NCI-H1694 treated with DMSO at 0.1 percent for 48 hours (cell line): ENCODE results near the gene ZNF189.
"Not testable (repeated sequence)": the region's sequence is repeated elsewhere in the genome, so short reads cannot be mapped to it uniquely, and the experiment has no call there.

Experiments used
- DNase-seq: peaks from one replicate; lab custom pipeline; 2025; lab: John Stamatoyannopoulos, UW

The ZNF189 gene

GRCh38 chr9:101380295-101380694, 18.4 kb upstream of the ZNF189 start:
- DNase-seq: no peak

- no peak for DNase-seq
These were observed 17.5 kb upstream of the ZNF189 start for GRCh38 chr9:101381118-101381517.

GRCh38 chr9:101381833-101382342, 16.8 kb upstream of the ZNF189 start:
- no peak for DNase-seq

GRCh38 chr9:101383361-101383760, 15.3 kb upstream of the ZNF189 start:
- no peak for DNase-seq

- not testable (repeated sequence) for DNase-seq
These were observed 13.6 kb upstream of the ZNF189 start, which contains the start of gene BAAT for GRCh38 chr9:101384873-101385536. TSS of gene BAAT (minus strand) at chr9:101385006. CDS start at chr9:101371404, 13,602 bp downstream.

DNA sequence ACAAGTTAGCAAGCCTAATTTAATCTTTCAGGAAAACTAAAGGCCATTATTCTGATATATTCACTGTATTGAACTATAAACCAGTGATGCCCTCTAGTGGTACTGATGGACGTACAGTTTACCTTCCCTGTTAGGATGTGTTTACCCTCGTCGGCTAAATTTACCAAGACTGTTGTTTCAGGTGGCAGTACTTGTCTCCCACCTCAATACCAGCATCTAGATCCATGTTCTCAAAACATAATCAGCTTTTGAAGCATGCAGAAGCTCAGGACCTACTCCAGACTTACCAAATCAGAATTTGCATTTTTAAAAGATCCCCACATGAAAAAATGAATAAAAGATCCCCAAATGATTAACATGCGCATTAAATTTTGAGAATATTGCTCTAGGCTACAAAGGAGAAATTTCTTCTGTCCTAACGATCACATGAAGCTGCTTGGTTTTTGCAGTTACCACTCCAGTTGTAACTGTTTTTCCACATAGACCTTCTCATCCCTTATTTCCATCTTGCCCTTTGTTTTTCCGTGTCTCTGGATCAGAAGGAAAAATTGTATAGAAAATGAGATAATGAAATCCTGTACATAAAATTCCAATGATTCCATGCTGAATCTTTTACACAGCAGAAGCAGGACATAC, 10.7 kb upstream of the ZNF189 start:
- DNase-seq: peak; percentile 62

DNA sequence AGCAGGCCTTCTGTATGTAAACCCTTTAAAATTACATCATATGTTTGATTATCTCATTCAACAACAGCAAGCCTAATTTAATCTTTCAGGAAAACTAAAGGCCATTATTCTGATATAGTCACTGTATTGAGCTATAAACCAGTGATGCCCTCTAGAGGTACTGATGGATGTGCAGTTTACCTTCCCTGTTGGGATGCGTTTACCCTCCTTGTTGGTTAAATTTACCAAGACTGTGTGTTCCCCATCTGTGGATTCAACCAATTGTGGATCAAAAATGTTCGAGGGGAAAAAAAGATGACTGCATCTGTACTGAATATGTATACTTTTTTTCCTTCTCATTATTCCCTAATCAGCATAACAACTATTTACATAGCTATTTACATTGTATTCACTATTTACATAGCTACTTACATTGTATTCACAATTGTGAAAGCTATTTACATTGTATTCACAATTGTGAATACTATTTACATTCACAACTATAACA, 10.1 kb upstream of the ZNF189 start:
- DNase-seq: peak; percentile 20

- no peak for DNase-seq
These were observed 5.5 kb upstream of the ZNF189 start for GRCh38 chr9:101393135-101393534.

DNA sequence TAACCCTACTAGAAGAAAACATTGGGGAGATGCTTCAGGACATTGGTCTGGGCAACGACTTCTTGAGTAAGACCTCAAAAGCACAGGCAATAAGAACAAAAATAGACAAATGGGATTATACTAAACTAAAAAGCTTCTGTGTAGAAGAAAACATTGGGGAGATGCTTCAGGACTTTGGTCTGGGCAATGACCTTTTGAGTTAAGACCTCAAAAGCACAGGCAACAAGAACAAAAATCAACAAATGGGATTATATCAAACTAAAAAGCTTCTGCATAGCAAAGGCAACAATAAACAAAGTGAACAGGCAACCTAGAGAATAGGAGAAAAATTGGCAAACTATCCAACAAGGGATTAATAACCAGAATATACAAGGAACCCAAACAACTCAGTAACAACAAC, 4.0 kb upstream of the ZNF189 start:
- DNase-seq: no peak

DNA sequence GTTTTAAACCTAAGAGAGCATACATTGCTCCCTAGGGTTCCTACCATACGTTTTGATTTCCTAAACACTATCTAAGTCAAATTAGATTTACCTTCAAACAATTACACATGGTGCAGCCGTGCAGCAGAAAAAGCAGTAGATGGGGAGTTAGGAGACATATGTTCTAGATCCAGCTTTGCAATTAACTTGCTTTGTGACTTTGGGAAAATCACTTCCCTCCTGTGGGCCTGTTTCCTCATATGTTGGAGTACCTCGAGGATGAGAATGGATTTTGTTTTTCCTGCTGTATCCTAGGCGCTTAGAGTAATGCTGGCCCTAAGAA, 944 bp upstream of the ZNF189 start:
- no peak for DNase-seq

GRCh38 chr9:101398930-101399642, 435 bp downstream of the ZNF189 start:
- DNase-seq: no peak

GRCh38 chr9:101399643-101399970, 956 bp downstream of the ZNF189 start:
- no peak for DNase-seq

DNA sequence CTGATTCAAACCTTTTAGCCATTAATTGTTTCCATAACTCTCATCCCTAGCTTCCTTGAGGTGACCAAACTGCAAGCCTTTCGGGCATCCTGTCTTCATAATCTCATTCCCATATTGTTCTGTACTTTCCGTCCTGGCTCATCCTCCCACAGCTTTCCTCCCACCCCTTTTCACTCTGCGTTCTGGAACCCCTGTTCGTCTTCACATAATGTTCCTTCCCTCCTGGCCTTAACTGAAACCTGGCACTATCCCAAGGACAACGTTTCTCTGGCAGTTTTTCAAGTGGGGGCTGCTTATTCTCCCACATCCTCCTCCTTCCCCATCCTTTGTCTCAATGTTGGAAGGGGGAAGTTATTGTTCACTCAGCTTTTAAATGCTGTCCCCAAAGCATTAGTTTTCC, 1.5 kb downstream of the ZNF189 start:
- DNase-seq: no peak

DNA sequence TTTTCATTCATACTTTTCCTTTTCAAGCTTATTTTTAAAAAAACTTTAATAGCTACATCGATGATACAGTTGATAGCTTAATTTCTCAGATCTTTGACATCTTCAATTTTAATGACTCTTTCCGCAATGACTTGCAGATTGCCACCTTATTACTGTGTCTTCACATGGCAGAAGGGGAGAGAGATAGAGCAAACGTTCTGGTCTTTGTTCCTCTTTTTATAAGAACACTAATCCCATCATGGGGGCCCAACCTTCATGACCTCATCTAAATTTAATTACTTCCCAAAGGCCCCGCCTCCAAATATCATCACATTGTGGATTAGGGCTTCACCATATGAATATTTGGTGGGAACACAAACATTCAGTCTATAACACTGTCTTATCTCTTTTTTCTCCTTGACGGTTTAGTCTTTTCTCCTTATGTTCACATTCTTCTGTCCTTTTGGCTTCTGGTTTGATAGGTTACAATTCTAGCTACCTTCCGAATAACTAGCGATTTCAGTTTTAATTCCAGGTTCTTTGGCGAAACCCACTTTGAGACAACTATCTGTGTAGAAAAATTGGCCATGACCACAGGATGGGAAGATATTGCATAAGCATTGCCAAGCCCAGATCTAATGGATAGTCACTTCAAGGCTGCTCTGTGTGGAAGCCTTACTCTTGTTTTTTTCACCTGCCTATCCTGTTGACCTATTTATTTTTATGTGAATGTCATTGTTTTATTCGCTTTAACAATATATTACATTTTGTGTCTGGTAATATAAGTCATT, 5.0 kb downstream of the ZNF189 start:
- no peak for DNase-seq

GRCh38 chr9:101408374-101409078, 9.9 kb downstream of the ZNF189 start:
- no peak for DNase-seq

DNA sequence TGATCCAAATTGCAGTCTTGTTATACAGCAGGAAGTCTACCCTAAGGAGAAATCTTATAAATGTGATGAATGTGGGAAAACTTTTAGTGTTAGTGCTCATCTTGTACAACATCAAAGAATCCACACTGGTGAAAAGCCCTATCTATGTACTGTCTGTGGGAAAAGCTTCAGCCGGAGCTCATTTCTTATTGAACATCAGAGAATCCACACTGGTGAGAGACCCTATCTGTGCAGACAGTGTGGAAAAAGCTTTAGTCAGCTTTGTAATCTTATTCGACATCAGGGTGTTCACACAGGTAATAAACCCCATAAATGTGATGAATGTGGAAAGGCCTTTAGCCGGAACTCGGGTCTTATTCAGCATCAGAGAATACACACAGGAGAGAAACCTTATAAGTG, 10.4 kb downstream of the ZNF189 start:
- DNase-seq: no peak

DNA sequence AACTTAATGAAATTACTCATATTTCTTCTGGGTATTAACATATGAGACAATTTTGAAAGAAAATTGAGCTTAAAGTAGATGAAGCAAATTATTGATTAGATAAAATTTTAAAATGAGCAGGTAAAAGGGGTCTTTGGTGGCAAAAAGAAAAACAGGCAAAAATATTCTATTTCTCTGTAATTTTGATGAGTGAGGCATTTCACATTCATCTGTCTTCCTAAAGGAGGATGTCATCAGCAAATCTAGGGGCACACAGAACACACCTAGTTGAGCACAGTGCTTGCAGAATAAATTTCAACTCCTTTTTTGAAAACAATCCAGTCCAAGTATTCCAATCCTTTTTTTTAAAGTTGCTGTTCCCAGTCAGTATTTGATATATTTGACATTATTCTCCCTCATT, 16.2 kb downstream of the ZNF189 start:
- DNase-seq: no peak

DNA sequence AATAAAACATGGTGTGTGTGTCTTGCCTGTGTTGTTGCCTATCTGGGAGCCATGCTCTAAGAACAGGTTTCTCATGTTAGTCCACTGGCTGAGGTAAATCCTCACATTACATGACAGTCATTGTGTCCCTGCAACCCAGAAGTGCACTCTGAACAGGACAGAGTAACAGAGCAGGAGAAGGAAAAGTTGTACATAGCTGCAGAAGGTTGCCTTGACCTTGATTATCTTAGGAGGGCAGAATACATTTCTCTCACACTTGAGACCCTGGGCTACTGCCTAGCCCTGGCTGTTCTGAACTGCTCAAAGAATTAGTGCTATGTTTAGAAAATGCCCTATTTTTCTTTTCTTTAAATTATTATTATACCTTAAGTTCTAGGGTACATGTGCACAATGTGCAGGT, 16.9 kb downstream of the ZNF189 start:
- no peak for DNase-seq

DNA sequence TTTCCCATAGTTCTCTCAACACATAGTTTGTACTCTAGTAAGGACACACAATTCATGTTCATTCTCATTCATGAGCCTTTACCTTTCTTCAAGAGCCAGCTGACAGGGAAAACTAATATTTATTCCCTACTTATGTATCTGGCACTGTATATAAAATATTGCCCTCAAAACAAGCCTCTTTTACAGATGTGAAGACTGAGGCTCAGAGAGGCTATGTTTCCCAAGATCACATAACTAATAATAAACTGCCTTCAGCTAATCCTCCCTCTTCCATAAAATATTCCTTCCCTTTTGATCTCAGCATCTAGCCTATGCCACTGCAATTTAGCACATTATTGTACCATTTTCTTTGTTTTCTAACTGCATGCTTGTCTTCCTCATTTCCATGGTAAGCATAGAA, 18.7 kb downstream of the ZNF189 start:
- no peak for DNase-seq

GRCh38 chr9:101417977-101418376, 19.3 kb downstream of the ZNF189 start:
- DNase-seq: no peak

- DNase-seq: no peak
These were observed 20.1 kb downstream of the ZNF189 start for GRCh38 chr9:101418518-101419430.
